Measurements from ENCODE around the gene PNN. TPM values are rescaled to one million over a fixed set of nuclear protein-coding genes. Genes with fewer than 3 reads are reported as not detected.
"Not testable (repeated sequence)": the region's sequence is repeated elsewhere in the genome, so short reads cannot be mapped to it uniquely, and the experiment has no call there.

Gene PNN
- total and polyA plus RNA-seq, 9 of the 15 experiments (the other 6 are each of a cell fraction or from before 2014, with no cell fraction given), result 30.2 to 188 (median 69.7) TPM

DNA sequence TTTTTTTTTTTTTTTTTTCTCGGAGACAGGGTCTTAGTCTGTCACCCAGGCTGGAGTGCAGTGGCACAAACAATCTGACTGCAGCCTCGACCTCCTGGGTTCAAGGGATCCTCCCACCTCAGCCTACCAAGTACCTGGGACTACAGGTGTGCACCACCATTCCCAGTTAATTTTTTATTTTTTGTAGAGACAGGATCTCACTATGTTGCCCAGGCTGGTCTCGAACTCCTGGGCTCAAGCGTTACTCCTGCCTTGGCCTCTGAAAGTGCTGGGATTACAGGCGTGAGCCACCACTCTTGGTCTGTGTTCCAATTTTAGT, 8.6 kb downstream of the PNN start:
- H3K9me3 ChIP-seq (replicated peaks; ENCODE audit: control insufficient read depth, insufficient read depth, low read depth, low read length); intact Hi-C loops (cut with micrococcal nuclease); H4K20me1 ChIP-seq (replicated peaks; ENCODE audit: control insufficient read depth, insufficient read depth, low read length); ATAC-seq; H3K4me3 ChIP-seq; DNase-seq (ENCODE audit: extremely low read depth in 1 of 4, low spot score in 3 of 4); H3K4me1 ChIP-seq (replicated peaks in 1 of 2; ENCODE audit: control insufficient read depth in 2 of 2, insufficient read depth in 2 of 2, low read length in 2 of 2); BruUV-seq (replicated peaks); H3K27me3 ChIP-seq (ENCODE audit: control insufficient read depth in 2 of 2, insufficient read depth in 2 of 2, low read length in 2 of 2); CTCF ChIA-PET (ENCODE audit: low intra/inter-chr PET ratio); H3K27ac ChIP-seq (ENCODE audit: extremely low read depth, low read depth, low read length); H2AFZ ChIP-seq (ENCODE audit: low read depth, low read length); H3K4me2 ChIP-seq (ENCODE audit: insufficient read depth, low read length); in situ Hi-C loops (cut with MboI); H3K79me2 ChIP-seq (ENCODE audit: control insufficient read depth, insufficient read depth, low read length); H3K9me1 ChIP-seq (ENCODE audit: control insufficient read depth, insufficient read depth, low read length); H3K9ac ChIP-seq (ENCODE audit: insufficient read depth in 1 of 2, low read depth in 2 of 2, low read length in 2 of 2); TF ChIP-seq MYNN (CRISPR knock-in tag; IDR thresholded peaks at IDR 0.05): not testable (repeated sequence)
- peak; percentile 55 for TF ChIP-seq ZNF121 (CRISPR knock-in tag; conservative IDR thresholded peaks at IDR 0.05)
- 0 out of 2 replicates have a peak, but pooled peaks have one; percentile 5 for TF ChIP-seq MYNN (IDR thresholded peaks at IDR 0.05)
- peak; percentile 3 for TF ChIP-seq POLR2A (conservative IDR thresholded peaks at IDR 0.05)
- 0 out of 2 replicates have a peak, but pooled peaks have one; percentile 33 for TF ChIP-seq POLR2G (IDR thresholded peaks at IDR 0.05; ENCODE audit: low read depth, low read length)
- POLR2A ChIA-PET, result interaction anchor here (1.0 kb wide), 1 partner anchor 9 kb away, joined by 3 read pairs; no protein-coding TSS in a partner anchor
- 100% methylated on average over 2 of the region's 5 CpGs for WGBS (ENCODE audit: insufficient coverage, low coverage, missing lambda C conversion rate)
- FAIRE-seq, result peak; percentile 23
- peaks cover 60% of the 10 kb centered on the region for H3K36me3 ChIP-seq (ENCODE audit: control insufficient read depth, insufficient read depth, low read length)

DNA sequence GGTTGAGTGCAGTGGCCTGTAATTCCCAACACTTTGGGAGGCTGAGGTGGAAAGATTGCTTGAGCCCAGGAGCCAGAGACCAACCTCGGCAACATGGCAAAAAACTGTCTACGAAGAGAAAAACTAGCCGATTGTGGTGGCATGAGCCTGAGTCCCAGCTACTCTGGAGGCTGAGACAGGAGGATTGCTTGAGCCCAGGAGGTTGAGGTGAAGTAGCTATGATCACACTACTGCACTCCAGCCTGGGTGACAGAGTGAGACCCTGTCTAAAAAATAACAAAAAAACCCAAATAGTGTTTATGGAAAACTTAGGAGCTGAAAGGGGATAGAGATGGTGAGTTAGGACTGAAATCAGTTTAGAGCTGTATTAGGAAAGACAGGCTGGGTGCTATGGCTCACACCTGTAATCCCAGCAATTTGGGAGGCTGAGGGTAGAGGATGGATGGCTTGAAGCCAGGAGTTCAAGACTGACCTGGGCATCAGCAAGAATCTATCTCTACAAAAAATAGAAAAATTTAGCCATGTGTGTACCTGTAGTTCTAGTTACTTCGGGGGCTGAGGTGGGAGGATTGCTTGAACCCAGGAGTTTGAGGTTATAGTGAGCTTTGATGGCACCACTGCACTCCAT, 9.7 kb downstream of the PNN start:
- no peaks in the 10 kb centered on the region for H3K9me1 ChIP-seq (ENCODE audit: control insufficient read depth, insufficient read depth, low read length)
- no peak overlapping the region for H3K4me2 ChIP-seq (ENCODE audit: insufficient read depth, low read length)
- peak; percentile 49 for FAIRE-seq
- in situ Hi-C loops (cut with MboI), result no loop called here
- no peak overlapping the region for H3K4me3 ChIP-seq
- H3K27me3 ChIP-seq (ENCODE audit: control insufficient read depth in 2 of 2, insufficient read depth in 2 of 2, low read length in 2 of 2), result no peaks in the 10 kb centered on the region
- POLR2A ChIA-PET, result interaction anchor here (0.6 to 1.8 kb wide), 13 partner anchors 9 to 184 kb away, joined by 3 to 9 read pairs (median 4); partner anchors contain the start of genes GEMIN2, PNN and TRAPPC6B
- no peaks in the 10 kb centered on the region; the same call in 2 of the 3 replicates for H3K79me2 ChIP-seq (ENCODE audit: control insufficient read depth, insufficient read depth, low read length)
- no peaks in the 10 kb centered on the region; a peak in 2 of 5 replicates for H3K4me1 ChIP-seq (replicated peaks in 1 of 2; ENCODE audit: control insufficient read depth in 2 of 2, insufficient read depth in 2 of 2, low read length in 2 of 2)
- H3K9ac ChIP-seq (ENCODE audit: insufficient read depth in 1 of 2, low read depth in 2 of 2, low read length in 2 of 2), result no peak overlapping the region
- no peaks in the 10 kb centered on the region for H4K20me1 ChIP-seq (replicated peaks; ENCODE audit: control insufficient read depth, insufficient read depth, low read length)
- DNase-seq (ENCODE audit: extremely low read depth in 1 of 4, low spot score in 3 of 4), result no peak
- no TSS peak for BruUV-seq (replicated peaks)
- no peak overlapping the region for H2AFZ ChIP-seq (ENCODE audit: low read depth, low read length)
- peak; percentile 24 for ATAC-seq
- H3K27ac ChIP-seq (ENCODE audit: extremely low read depth, low read depth, low read length), result no peak overlapping the region
- WGBS (ENCODE audit: insufficient coverage, low coverage, missing lambda C conversion rate), result 94% methylated on average over 4 of the region's 4 CpGs
- intact Hi-C loops (cut with micrococcal nuclease), result no loop called here
- CTCF ChIA-PET (ENCODE audit: low intra/inter-chr PET ratio), result no interaction called here
- no peaks in the 10 kb centered on the region for H3K9me3 ChIP-seq (replicated peaks; ENCODE audit: control insufficient read depth, insufficient read depth, low read depth, low read length)
- peaks cover 49% of the 10 kb centered on the region for H3K36me3 ChIP-seq (ENCODE audit: control insufficient read depth, insufficient read depth, low read length)
- TF ChIP-seq NFATC3 (IDR thresholded peaks at IDR 0.05) (no peak), POLR2B (IDR thresholded peaks at IDR 0.05; ENCODE audit: low read depth, partially characterized antibody) (peak; percentile 70), SMARCA4 (IDR thresholded peaks at IDR 0.05) (no peak), BCOR (IDR thresholded peaks at IDR 0.05) (no peak), NFIC (IDR thresholded peaks at IDR 0.05) (peak; percentile 12; the same call in 1 of the 2 replicates)
- TF ChIP-seq, protein P1, sequence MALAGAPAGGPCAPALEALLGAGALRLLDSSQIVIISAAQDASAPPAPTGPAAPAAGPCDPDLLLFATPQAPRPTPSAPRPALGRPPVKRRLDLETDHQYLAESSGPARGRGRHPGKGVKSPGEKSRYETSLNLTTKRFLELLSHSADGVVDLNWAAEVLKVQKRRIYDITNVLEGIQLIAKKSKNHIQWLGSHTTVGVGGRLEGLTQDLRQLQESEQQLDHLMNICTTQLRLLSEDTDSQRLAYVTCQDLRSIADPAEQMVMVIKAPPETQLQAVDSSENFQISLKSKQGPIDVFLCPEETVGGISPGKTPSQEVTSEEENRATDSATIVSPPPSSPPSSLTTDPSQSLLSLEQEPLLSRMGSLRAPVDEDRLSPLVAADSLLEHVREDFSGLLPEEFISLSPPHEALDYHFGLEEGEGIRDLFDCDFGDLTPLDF (CRISPR knock-in tag; IDR thresholded peaks at IDR 0.05), result no peak

Measured in K562 (cell line).